ENCODE results near the gene AIRE. TPM values are rescaled to one million over a fixed set of nuclear protein-coding genes. Genes with fewer than 3 reads are reported as not detected.
A peak's percentile ranks its signal among the peaks of the same experiment; 100 is the strongest.
"Not testable (repeated sequence)": the region's sequence is repeated elsewhere in the genome, so short reads cannot be mapped to it uniquely, and the experiment has no call there.

AIRE gene
- total RNA-seq = not detected

- CTCF ChIA-PET = no interaction called here
- intact Hi-C loops (cut with micrococcal nuclease) = no loop called here
- TF ChIP-seq CTCF (IDR thresholded peaks at IDR 0.05) = no peak
- Mint-ChIP-seq H3K4me1 (ENCODE audit: low read depth) (no peaks in the 10 kb centered on the region), H3K27ac (no peak within 1 kb of the TSS), H3K27me3 (no peaks in the 10 kb centered on the region), H3K36me3 (ENCODE audit: low read depth) (no peaks in the 10 kb centered on the region), H3K9me3 (no peaks in the 10 kb centered on the region), H3K4me3 (no peak within 1 kb of the TSS)
- POLR2A ChIA-PET = no interaction called here
- no peak for DNase-seq
- no peak for ATAC-seq
Measured at GRCh38 chr21:44285138-44285992, at the start of gene AIRE. AIRE (plus strand) TSS chr21:44285876; CDS start chr21:44286007, 131 bp downstream.

DNA sequence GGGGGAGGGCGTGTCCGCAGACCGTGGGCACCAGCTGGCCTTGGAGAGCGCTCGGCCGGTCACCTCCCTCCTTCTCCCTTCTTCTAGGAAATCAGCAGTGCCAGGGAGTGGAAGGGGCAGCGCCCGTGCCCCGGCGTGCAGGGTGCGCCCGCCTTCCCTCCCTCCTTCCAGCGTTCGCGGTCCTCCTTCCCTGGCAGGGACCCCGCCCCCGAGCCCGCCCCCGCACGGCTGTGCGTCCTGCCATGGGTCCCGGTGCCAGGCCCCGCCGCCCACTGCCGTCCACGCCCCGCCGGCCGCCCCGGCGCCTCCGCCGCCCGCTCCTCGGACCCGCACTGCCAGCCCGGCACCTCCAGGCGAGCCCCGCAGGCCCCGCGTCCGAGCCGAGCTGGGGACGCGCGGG is 45.3 kb upstream of the AIRE start:
- H3K36me3 Mint-ChIP-seq (ENCODE audit: low read depth); DNase-seq; intact Hi-C loops (cut with micrococcal nuclease); CTCF ChIA-PET; H3K4me1 Mint-ChIP-seq (ENCODE audit: low read depth); POLR2A ChIA-PET; H3K27ac Mint-ChIP-seq; ATAC-seq; H3K9me3 Mint-ChIP-seq; H3K4me3 Mint-ChIP-seq; H3K27me3 Mint-ChIP-seq: not testable (repeated sequence)

- H3K36me3 Mint-ChIP-seq (ENCODE audit: low read depth); CTCF ChIA-PET; H3K9me3 Mint-ChIP-seq; DNase-seq; H3K4me3 Mint-ChIP-seq; H3K27ac Mint-ChIP-seq; H3K27me3 Mint-ChIP-seq; POLR2A ChIA-PET; H3K4me1 Mint-ChIP-seq (ENCODE audit: low read depth); intact Hi-C loops (cut with micrococcal nuclease): not testable (repeated sequence)
- peak; percentile 54 for ATAC-seq
Measured at GRCh38 chr21:44240842-44241241, 44.8 kb upstream of the AIRE start, which contains the start of gene ICOSLG. ICOSLG (minus strand) TSS chr21:44240943; CDS start chr21:44240817, 126 bp downstream.

GRCh38 chr21:44241281-44241680 is 44.4 kb upstream of the AIRE start:
- intact Hi-C loops (cut with micrococcal nuclease); POLR2A ChIA-PET; H3K9me3 Mint-ChIP-seq; H3K27ac Mint-ChIP-seq; DNase-seq; H3K27me3 Mint-ChIP-seq; H3K4me3 Mint-ChIP-seq; H3K4me1 Mint-ChIP-seq (ENCODE audit: low read depth); CTCF ChIA-PET; H3K36me3 Mint-ChIP-seq (ENCODE audit: low read depth): not testable (repeated sequence)
- peak; percentile 60 for ATAC-seq

DNA sequence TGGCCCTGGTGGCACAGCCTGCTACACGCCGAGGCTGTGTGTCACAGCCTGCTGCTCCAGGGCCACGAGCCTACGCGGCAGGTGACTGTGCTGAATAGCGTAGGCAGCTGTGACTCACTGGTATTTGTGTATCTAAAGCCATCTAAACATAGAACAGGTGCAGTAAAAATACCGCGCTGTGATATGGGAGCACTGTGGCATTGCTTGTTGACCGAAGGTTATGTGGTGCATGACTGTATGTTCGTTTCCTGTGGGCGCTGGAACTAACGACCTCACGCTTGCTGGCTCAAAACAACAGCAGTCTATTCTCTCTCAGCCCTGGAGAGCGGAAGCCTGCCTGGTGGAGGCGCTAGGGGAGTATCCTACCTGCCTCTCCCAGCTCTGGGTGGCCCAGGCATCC is 41.7 kb upstream of the AIRE start:
- POLR2A ChIA-PET; H3K4me1 Mint-ChIP-seq (ENCODE audit: low read depth); CTCF ChIA-PET; H3K36me3 Mint-ChIP-seq (ENCODE audit: low read depth); H3K4me3 Mint-ChIP-seq; DNase-seq; H3K9me3 Mint-ChIP-seq; H3K27ac Mint-ChIP-seq; intact Hi-C loops (cut with micrococcal nuclease); H3K27me3 Mint-ChIP-seq: not testable (repeated sequence)
- ATAC-seq = peak; percentile 78

GRCh38 chr21:44247904-44248303 is 37.8 kb upstream of the AIRE start:
- CTCF ChIA-PET; H3K4me1 Mint-ChIP-seq (ENCODE audit: low read depth); H3K27me3 Mint-ChIP-seq; H3K36me3 Mint-ChIP-seq (ENCODE audit: low read depth); DNase-seq; H3K4me3 Mint-ChIP-seq; intact Hi-C loops (cut with micrococcal nuclease); POLR2A ChIA-PET; ATAC-seq; H3K9me3 Mint-ChIP-seq; H3K27ac Mint-ChIP-seq: not testable (repeated sequence)

DNA sequence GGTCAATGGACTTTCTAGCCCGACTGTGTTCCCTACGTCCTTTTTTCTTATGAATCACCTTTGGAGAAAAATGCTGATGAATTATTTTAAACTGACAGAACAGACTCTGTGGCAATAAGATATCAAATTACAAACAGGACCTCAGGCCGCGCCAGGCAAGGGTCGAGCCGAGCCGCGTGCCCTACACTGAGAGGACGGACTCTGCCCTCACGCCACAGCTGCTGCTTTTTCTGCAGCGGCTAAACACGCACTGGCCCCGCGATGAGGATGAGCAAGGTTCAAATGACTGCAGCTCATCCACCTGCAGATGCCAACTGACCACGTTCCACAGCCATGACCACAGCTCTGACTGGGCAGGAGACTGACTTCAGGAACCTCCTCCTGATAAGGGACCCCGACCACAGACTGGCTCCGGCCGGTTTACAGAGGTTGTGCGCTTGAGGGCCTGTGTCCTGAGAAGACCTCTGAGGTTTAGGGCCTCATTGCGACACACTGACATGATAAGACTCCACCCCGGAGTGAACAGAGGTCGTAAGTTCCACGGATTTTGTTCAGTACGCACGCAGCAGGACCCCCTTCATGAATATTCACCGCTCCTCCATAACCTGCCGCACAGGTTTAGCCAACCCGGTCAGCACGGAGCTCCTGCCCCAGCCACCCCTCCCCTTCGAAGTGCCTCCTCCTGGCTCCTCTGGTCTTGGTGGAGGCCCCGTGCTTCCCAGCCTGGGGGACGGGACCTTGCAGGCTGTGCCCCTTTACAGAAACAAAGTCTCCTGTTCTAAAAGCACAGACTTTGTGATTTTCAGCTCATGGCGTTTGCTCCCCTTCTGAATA is 36.3 kb upstream of the AIRE start:
- H3K27me3 Mint-ChIP-seq; DNase-seq; H3K4me1 Mint-ChIP-seq (ENCODE audit: low read depth); H3K9me3 Mint-ChIP-seq; intact Hi-C loops (cut with micrococcal nuclease); H3K27ac Mint-ChIP-seq; H3K4me3 Mint-ChIP-seq; H3K36me3 Mint-ChIP-seq (ENCODE audit: low read depth); POLR2A ChIA-PET; CTCF ChIA-PET; ATAC-seq: not testable (repeated sequence)

All from activated CD8-positive, alpha-beta T cell treated with anti-CD3 and anti-CD28 coated beads for 36 hours (primary cell).